Measurements from ENCODE around the gene JUP. TPM values are rescaled to one million over a fixed set of nuclear protein-coding genes. Genes with fewer than 3 reads are reported as not detected.

JUP gene
- total and polyA plus RNA-seq, 2 of the 13 experiments (the other 11 are each of a cell fraction or from before 2014, with no cell fraction given): 12.1 to 20.6 TPM

- TF ChIP-seq YEATS4 (CRISPR knock-in tag; IDR thresholded peaks at IDR 0.05; ENCODE audit: borderline replicate concordance) (no peak), RBM39 (IDR thresholded peaks at IDR 0.05; ENCODE audit: low read depth, low read length, poor library complexity, severe bottlenecking) (no peak), ZSCAN25 (CRISPR knock-in tag; IDR thresholded peaks at IDR 0.05) (no peak), ZEB1 (IDR thresholded peaks at IDR 0.05; ENCODE audit: insufficient replicate concordance, low read depth) (no peak), TCF12 (IDR thresholded peaks at IDR 0.05) (no peak), TCF12 (CRISPR knock-in tag; IDR thresholded peaks at IDR 0.05) (no peak), TIGD3 (CRISPR knock-in tag; IDR thresholded peaks at IDR 0.05; ENCODE audit: borderline replicate concordance) (no peak), FOXO1 (CRISPR knock-in tag; IDR thresholded peaks at IDR 0.05) (0 out of 2 replicates have a peak, but pooled peaks have one; percentile 11), MTA3 (CRISPR knock-in tag; IDR thresholded peaks at IDR 0.05) (no peak), HOXD1 (CRISPR knock-in tag; IDR thresholded peaks at IDR 0.05) (no peak), CHD4 (IDR thresholded peaks at IDR 0.05; ENCODE audit: borderline replicate concordance, low read length) (no peak), ZFP41 (CRISPR knock-in tag; IDR thresholded peaks at IDR 0.05; ENCODE audit: borderline replicate concordance) (peak; percentile 51; the same call in 1 of the 2 replicates), FLYWCH1 (CRISPR knock-in tag; IDR thresholded peaks at IDR 0.05) (no peak), NCOR1 (IDR thresholded peaks at IDR 0.05; ENCODE audit: borderline replicate concordance, low read length) (no peak), MZF1 (CRISPR knock-in tag; IDR thresholded peaks at IDR 0.05; ENCODE audit: borderline replicate concordance) (peak; percentile 28; the same call in 1 of the 2 replicates), RORA (CRISPR knock-in tag; IDR thresholded peaks at IDR 0.05) (no peak), ZBTB33 (CRISPR knock-in tag; IDR thresholded peaks at IDR 0.05) (0 out of 2 replicates have a peak, but pooled peaks have one; percentile 16)
- TF ChIP-seq, protein P1, sequence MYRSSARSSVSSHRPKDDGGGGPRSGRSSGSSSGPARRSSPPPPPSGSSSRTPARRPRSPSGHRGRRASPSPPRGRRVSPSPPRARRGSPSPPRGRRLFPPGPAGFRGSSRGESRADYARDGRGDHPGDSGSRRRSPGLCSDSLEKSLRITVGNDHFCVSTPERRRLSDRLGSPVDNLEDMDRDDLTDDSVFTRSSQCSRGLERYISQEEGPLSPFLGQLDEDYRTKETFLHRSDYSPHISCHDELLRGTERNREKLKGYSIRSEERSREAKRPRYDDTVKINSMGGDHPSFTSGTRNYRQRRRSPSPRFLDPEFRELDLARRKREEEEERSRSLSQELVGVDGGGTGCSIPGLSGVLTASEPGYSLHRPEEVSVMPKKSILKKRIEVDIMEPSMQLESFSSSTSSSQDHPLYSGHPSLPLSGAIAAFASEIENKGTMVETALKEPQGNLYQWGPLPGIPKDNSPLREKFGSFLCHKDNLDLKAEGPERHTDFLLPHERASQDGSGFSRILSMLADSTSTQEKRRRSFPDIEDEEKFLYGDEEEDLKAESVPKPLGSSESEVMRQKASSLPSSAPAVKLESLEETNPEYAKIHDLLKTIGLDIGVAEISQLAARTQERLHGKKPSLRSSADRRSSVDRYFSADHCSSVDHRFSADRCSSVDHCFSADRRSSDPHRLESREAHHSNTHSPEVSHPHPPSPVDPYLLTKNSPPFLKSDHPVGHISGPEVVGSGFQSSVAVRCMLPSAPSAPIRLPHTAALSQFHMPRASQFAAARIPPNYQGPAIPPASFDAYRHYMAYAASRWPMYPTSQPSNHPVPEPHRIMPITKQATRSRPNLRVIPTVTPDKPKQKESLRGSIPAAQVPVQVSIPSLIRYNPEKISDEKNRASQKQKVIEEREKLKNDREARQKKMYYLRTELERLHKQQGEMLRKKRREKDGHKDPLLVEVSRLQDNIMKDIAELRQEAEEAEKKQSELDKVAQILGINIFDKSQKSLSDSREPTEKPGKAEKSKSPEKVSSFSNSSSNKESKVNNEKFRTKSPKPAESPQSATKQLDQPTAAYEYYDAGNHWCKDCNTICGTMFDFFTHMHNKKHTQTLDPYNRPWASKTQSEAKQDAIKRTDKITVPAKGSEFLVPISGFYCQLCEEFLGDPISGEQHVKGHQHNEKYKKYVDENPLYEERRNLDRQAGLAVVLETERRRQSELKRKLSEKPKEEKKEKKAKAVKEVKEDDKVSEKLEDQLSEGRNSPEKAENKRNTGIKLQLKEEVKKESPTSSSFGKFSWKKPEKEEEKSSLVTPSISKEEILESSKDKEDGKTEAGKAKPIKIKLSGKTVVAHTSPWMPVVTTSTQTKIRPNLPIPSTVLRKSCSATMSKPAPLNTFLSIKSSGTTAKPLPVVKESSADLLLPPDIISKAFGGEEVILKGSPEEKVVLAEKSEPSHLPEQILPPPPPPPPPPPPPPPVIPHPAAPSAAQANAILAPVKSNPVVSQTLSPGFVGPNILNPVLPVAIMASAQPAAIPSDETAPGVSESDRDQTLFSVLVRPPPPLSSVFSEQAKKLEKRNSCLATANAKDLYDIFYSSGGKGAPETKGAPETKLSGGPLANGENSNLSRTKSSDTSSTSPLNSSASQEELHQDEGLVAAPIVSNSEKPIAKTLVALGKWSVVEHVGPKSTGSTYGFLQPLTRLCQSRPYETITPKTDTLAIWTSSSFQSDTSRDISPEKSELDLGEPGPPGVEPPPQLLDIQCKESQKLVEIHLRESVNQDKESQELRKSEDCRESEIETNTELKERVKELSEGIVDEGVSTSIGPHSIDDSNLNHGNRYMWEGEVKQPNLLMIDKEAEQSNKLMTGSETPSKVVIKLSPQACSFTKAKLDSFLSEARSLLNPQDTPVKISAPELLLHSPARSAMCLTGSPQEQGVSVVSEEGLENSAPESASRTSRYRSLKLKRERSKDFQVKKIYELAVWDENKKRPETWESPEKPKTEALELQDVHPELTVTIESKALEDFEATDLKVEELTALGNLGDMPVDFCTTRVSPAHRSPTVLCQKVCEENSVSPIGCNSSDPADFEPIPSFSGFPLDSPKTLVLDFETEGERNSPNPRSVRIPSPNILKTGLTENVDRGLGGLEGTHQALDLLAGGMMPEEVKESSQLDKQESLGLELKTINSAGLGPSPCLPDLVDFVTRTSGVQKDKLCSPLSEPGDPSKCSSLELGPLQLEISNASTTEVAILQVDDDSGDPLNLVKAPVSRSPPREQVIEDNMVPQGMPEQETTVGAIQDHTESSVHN (CRISPR knock-in tag; IDR thresholded peaks at IDR 0.05): no peak
Measured at GRCh38 chr17:41810659-41811548, 24.4 kb upstream of the JUP start (continued).
